Measurements from ENCODE around the gene NKX1-2. TPM values are rescaled to one million over a fixed set of nuclear protein-coding genes. Genes with fewer than 3 reads are reported as not detected.

The NKX1-2 gene
- total RNA-seq, 1 donor from 2014 or later: not detected

- TF ChIP-seq CTCF (conservative IDR thresholded peaks at IDR 0.05): no peak
- H3K27me3 Mint-ChIP-seq (ENCODE audit: low read depth): peaks cover 50% of the 10 kb centered on the region
- H3K4me1 Mint-ChIP-seq: peaks cover 21% of the 10 kb centered on the region
- H3K9me3 Mint-ChIP-seq: no peaks in the 10 kb centered on the region
- no peak for DNase-seq (ENCODE audit: low read depth, low spot score)
- H3K4me3 Mint-ChIP-seq: no peak overlapping the region
- H3K36me3 Mint-ChIP-seq (ENCODE audit: low read depth): no peaks in the 10 kb centered on the region
- H3K27ac Mint-ChIP-seq (ENCODE audit: unreplicated experiment): no peak overlapping the region
Observed at GRCh38 chr10:124458889-124459288, 9.1 kb upstream of the NKX1-2 start.

GRCh38 chr10:124458473-124458872 lies 8.6 kb upstream of the NKX1-2 start:
- Mint-ChIP-seq H3K27ac (ENCODE audit: unreplicated experiment) (no peak overlapping the region), H3K36me3 (ENCODE audit: low read depth) (no peaks in the 10 kb centered on the region), H3K4me3 (no peak overlapping the region), H3K4me1 (peaks cover 21% of the 10 kb centered on the region), H3K27me3 (ENCODE audit: low read depth) (peaks cover 54% of the 10 kb centered on the region), H3K9me3 (no peaks in the 10 kb centered on the region)
- no peak for TF ChIP-seq CTCF (conservative IDR thresholded peaks at IDR 0.05)
- DNase-seq (ENCODE audit: low read depth, low spot score): no peak

GRCh38 chr10:124455441-124455840 lies 5.6 kb upstream of the NKX1-2 start:
- Mint-ChIP-seq H3K27me3 (ENCODE audit: low read depth) (peaks cover 82% of the 10 kb centered on the region), H3K9me3 (no peaks in the 10 kb centered on the region), H3K27ac (ENCODE audit: unreplicated experiment) (no peak overlapping the region), H3K4me1 (peaks cover 24% of the 10 kb centered on the region), H3K36me3 (ENCODE audit: low read depth) (no peaks in the 10 kb centered on the region), H3K4me3 (no peak overlapping the region)
- no peak for TF ChIP-seq CTCF (conservative IDR thresholded peaks at IDR 0.05)
- no peak for DNase-seq (ENCODE audit: low read depth, low spot score)

- no peaks in the 10 kb centered on the region for H3K9me3 Mint-ChIP-seq
- peaks cover 92% of the 10 kb centered on the region for H3K27me3 Mint-ChIP-seq (ENCODE audit: low read depth)
- no peak for DNase-seq (ENCODE audit: low read depth, low spot score)
- no peak for TF ChIP-seq CTCF (conservative IDR thresholded peaks at IDR 0.05)
- H3K27ac Mint-ChIP-seq (ENCODE audit: unreplicated experiment): no peak overlapping the region
- H3K4me1 Mint-ChIP-seq: peaks cover 31% of the 10 kb centered on the region
- no peaks in the 10 kb centered on the region for H3K36me3 Mint-ChIP-seq (ENCODE audit: low read depth)
- H3K4me3 Mint-ChIP-seq: peak overlapping the region; percentile 26
Observed at GRCh38 chr10:124453960-124454610, 4.2 kb upstream of the NKX1-2 start.

GRCh38 chr10:124451276-124451675 lies 1.4 kb upstream of the NKX1-2 start:
- Mint-ChIP-seq H3K4me1 (peaks cover 35% of the 10 kb centered on the region), H3K27me3 (ENCODE audit: low read depth) (peaks cover 96% of the 10 kb centered on the region), H3K4me3 (peak overlapping the region; percentile 56), H3K27ac (ENCODE audit: unreplicated experiment) (no peak overlapping the region), H3K9me3 (no peaks in the 10 kb centered on the region), H3K36me3 (ENCODE audit: low read depth) (no peaks in the 10 kb centered on the region)
- TF ChIP-seq CTCF (conservative IDR thresholded peaks at IDR 0.05): no peak
- no peak for DNase-seq (ENCODE audit: low read depth, low spot score)

Measured in neural crest cell (in vitro differentiated cells).